ENCODE measurements around the gene DHCR24. TPM values are rescaled to one million over a fixed set of nuclear protein-coding genes. Genes with fewer than 3 reads are reported as not detected.
A peak's percentile ranks its signal among the peaks of the same experiment; 100 is the strongest.

The DHCR24 gene
- polyA plus RNA-seq, 1 donor (not counting 4 experiments of a cell fraction or from before 2014, with no cell fraction given), result 363 TPM

DNA sequence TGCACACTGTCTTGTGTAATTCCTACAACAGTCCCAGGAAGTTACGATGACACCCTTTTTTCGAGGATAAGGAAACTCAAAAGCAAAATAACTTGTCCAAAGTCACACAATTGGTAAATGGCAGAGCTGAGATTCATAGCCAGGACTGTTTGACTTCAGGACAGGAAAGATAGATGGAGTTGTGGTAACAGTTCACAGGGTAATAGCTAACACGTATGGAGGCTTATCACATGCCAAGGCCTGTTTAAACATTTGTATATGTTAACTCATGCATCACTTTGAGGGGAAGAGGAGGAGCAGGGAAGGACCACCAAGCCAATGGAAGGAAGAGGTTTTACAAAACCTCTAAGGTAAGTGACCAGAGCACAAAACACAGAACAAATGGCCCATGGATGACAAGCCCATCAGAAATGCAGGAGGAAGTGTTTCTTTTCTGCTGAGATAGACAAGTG lies 2.8 kb downstream of the DHCR24 start:
- H3K4me1 ChIP-seq (ENCODE audit: control insufficient read depth, extremely low read depth, insufficient read depth, low read length), result peaks cover 50% of the 10 kb centered on the region
- peaks cover 41% of the 10 kb centered on the region for H4K20me1 ChIP-seq (ENCODE audit: control insufficient read depth, extremely low read depth, insufficient read depth, low read length)
- TF ChIP-seq, protein P1, sequence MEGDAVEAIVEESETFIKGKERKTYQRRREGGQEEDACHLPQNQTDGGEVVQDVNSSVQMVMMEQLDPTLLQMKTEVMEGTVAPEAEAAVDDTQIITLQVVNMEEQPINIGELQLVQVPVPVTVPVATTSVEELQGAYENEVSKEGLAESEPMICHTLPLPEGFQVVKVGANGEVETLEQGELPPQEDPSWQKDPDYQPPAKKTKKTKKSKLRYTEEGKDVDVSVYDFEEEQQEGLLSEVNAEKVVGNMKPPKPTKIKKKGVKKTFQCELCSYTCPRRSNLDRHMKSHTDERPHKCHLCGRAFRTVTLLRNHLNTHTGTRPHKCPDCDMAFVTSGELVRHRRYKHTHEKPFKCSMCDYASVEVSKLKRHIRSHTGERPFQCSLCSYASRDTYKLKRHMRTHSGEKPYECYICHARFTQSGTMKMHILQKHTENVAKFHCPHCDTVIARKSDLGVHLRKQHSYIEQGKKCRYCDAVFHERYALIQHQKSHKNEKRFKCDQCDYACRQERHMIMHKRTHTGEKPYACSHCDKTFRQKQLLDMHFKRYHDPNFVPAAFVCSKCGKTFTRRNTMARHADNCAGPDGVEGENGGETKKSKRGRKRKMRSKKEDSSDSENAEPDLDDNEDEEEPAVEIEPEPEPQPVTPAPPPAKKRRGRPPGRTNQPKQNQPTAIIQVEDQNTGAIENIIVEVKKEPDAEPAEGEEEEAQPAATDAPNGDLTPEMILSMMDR (optimal IDR thresholded peaks at IDR 0.05 in 1 of 3, IDR thresholded peaks at IDR 0.05 in 1 of 3, conservative IDR thresholded peaks at IDR 0.05 in 1 of 3; ENCODE audit: extremely low read depth in 1 of 3, insufficient read depth in 2 of 3, low read length in 3 of 3), result no peak
- no peak for TF ChIP-seq EZH2 (IDR thresholded peaks at IDR 0.05; ENCODE audit: low read length)
- peaks cover 15 to 38% of the 10 kb centered on the region in 2 experiments for H3K36me3 ChIP-seq (ENCODE audit: control insufficient read depth in 2 of 2, extremely low read depth in 1 of 2, insufficient read depth in 2 of 2, low read length in 2 of 2)
- peaks cover 78% of the 10 kb centered on the region for H3K79me2 ChIP-seq (ENCODE audit: control insufficient read depth, insufficient read depth, low read length)
- peak overlapping the region; percentile 22 for H3K27ac ChIP-seq (ENCODE audit: control insufficient read depth, insufficient read depth, low read length)
- DNase-seq (ENCODE audit: low read depth, low spot score) (no peak), FAIRE-seq (peak; percentile 90)
- peak overlapping the region; percentile 89 to 94 (median 93) for H3K4me3 ChIP-seq (ENCODE audit: control insufficient read depth in 2 of 3, extremely low read depth in 1 of 3, insufficient read depth in 2 of 3, low read depth in 1 of 3, low read length in 3 of 3)
- peak overlapping the region; percentile 83 for H3K4me2 ChIP-seq (ENCODE audit: control insufficient read depth, extremely low read depth, insufficient read depth, low read depth, low read length)
- H3K9me1 ChIP-seq (ENCODE audit: control insufficient read depth, extremely low read depth, insufficient read depth, low read length), result peaks cover 8% of the 10 kb centered on the region
- H3K9ac ChIP-seq (ENCODE audit: control insufficient read depth, extremely low read depth, insufficient read depth, low read length), result no peak overlapping the region
- H3K27me3 ChIP-seq (ENCODE audit: control insufficient read depth, extremely low read depth, insufficient read depth, low read length), result no peaks in the 10 kb centered on the region
- no peak overlapping the region for H2AFZ ChIP-seq (ENCODE audit: control insufficient read depth, low read length)
- no peaks in the 10 kb centered on the region for H3K9me3 ChIP-seq (ENCODE audit: control insufficient read depth, low read depth, low read length)
- dilution Hi-C loops (cut with MboI; ENCODE audit: extremely low pct_ligation_motif_present, low sequenced_read_pairs), result no loop called here

DNA sequence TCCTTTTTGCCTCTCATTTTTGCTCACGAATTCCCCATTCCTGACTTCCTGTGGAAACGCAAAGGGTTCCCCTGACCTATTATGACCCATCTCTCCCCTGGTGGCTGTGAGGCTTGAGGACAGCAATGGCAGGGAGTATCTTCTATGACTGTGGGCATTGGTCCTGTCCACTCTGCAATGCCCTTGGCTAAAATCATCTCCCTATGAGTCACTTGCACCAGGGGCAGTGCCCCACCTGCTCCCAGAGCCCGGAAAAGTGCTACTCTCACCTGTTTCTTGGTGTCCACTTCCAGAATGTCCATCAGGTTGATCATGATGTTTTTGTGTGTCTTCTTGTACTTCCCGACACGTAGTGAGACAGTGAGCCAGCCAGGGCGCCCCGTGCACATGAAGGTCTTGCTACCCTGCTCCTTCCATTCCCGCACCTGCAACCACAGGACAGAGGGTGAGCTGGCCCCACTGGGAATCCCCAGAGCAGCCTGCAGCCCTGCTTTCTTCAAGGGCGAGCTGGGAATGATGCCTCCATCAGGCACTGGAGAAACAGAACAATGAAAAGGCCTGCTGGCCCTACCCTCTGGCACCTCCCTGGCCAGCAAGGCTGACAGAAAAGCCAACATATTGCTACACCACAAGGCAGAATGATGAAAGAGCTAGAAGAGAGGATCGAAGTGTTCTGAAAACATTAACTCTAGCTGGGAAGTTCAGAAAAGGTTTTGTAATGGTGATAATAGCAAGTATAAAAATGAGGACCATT lies 3.5 kb downstream of the DHCR24 start:
- Histone ChIP-seq H3K4me2 (ENCODE audit: control insufficient read depth, extremely low read depth, insufficient read depth, low read depth, low read length) (peak overlapping the region; percentile 83), H3K9me3 (ENCODE audit: control insufficient read depth, low read depth, low read length) (no peaks in the 10 kb centered on the region), H3K36me3 (ENCODE audit: control insufficient read depth in 2 of 2, extremely low read depth in 1 of 2, insufficient read depth in 2 of 2, low read length in 2 of 2) (peaks cover 15 to 38% of the 10 kb centered on the region in 2 experiments), H3K9me1 (ENCODE audit: control insufficient read depth, extremely low read depth, insufficient read depth, low read length) (peaks cover 8% of the 10 kb centered on the region), H3K27me3 (ENCODE audit: control insufficient read depth, extremely low read depth, insufficient read depth, low read length) (no peaks in the 10 kb centered on the region), H4K20me1 (ENCODE audit: control insufficient read depth, extremely low read depth, insufficient read depth, low read length) (peaks cover 44% of the 10 kb centered on the region), H2AFZ (ENCODE audit: control insufficient read depth, low read length) (no peak overlapping the region), H3K27ac (ENCODE audit: control insufficient read depth, insufficient read depth, low read length) (peak overlapping the region; percentile 51), H3K4me3 (ENCODE audit: control insufficient read depth in 2 of 3, extremely low read depth in 1 of 3, insufficient read depth in 2 of 3, low read depth in 1 of 3, low read length in 3 of 3) (peak overlapping the region in 2 of 3 experiments; percentile 89 to 94), H3K4me1 (ENCODE audit: control insufficient read depth, extremely low read depth, insufficient read depth, low read length) (peaks cover 50% of the 10 kb centered on the region), H3K79me2 (ENCODE audit: control insufficient read depth, insufficient read depth, low read length) (peaks cover 85% of the 10 kb centered on the region), H3K9ac (ENCODE audit: control insufficient read depth, extremely low read depth, insufficient read depth, low read length) (no peak overlapping the region)
- dilution Hi-C loops (cut with MboI; ENCODE audit: extremely low pct_ligation_motif_present, low sequenced_read_pairs), result no loop called here
- no peak for DNase-seq (ENCODE audit: low read depth, low spot score)
- no peak for TF ChIP-seq EZH2 (IDR thresholded peaks at IDR 0.05; ENCODE audit: low read length)
- TF ChIP-seq, protein P1 (optimal IDR thresholded peaks at IDR 0.05 in 1 of 3, IDR thresholded peaks at IDR 0.05 in 1 of 3, conservative IDR thresholded peaks at IDR 0.05 in 1 of 3; ENCODE audit: extremely low read depth in 1 of 3, insufficient read depth in 2 of 3, low read length in 3 of 3), result no peak
- FAIRE-seq, result no peak

Data from keratinocyte (primary cell).